GM20000 (cell line): ENCODE results near the gene ABCD3.
"Not testable (repeated sequence)": the region's sequence is repeated elsewhere in the genome, so short reads cannot be mapped to it uniquely, and the experiment has no call there.

Source experiments
- DNase-seq: peaks from one replicate; pipeline ENCODE4 v3.0.0; 2012; ENCODE audit warnings: low spot score
- CTCF ChIP-seq: IDR thresholded peaks from 2 replicates; pipeline ENCODE4 v1.5.1; 2012; ENCODE audit warnings: mild to moderate bottlenecking, control low read depth; ENCODE audit errors: extremely low read depth, missing control alignments

ABCD3 gene

DNA sequence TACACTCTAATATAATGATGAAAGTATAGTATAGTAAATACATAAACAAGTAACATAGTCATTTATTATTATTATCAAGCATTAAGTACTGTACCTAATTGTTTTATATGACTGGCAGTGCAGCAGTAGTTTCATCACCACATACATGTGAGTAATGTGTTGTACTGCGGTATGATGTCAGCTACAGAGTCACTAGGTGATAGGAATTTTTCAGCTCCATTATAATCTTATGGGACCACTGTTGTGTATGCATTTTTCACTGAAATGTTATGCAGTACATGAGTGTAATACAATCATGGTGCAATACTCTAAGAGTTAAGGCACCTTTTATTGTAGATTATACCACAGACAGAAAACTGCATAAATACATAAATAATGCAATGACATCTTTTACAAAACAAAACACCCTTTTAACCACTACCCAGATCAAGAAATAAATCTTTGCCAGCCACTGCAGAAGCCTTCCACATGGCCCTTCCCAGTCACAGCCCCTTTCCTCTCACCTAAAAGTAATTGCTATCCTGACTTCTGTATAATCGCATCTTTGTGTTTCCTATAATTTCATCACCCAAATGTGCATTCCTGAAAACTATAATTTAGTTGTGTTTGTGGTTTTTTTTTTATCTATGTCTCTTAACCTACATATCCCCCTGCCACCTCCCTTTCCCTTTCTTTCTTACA is 16.3 kb downstream of the ABCD3 start:
- DNase-seq, result no peak
- TF ChIP-seq CTCF, result no peak

DNA sequence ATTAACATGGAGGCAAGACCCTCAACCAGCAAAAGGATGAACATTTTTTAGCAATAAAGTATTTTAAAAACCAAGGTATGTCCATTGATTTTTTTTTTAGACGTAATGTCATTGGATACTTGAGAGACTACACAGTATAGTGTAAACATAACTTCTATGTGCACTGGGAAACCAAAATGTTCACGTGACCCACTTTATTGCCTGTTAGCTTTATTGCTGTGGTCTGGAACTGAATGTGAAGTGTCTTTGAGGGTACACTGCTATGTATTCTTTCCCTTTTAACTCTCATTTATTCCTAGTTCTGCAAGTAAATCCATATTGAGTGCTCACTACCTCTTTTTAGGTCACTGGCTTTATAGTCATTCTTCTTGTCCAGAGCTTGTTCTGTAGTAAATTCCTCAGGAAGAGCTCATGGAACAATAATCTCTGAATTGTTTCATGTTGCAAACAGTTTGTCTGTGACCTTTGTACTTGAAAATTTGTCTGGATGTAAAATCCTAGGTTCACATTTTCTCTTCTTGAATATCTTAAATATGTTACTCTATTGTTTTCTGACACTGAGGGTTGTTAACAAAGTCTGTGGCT is 20.6 kb downstream of the ABCD3 start:
- TF ChIP-seq CTCF, result no peak
- no peak for DNase-seq

DNA sequence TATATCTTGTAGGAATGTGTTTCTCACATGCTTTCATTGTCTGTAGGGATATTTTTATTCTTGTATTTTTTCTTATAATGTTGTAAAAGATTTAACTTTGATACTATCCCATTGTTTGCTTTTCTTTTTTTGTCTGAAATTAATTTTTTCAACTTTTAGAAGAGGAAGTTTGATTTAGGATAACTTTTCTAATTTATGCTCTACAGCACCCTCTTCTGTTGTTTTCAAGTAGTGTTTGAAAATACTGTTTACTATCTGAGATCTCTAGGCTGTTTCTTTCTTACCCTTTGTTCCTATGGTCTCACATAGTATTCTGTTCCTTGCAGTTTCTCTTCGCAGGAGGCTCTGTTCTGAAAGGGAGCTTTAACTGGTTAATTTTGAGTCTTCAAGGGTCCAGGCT is 21.9 kb downstream of the ABCD3 start:
- DNase-seq, result no peak

GRCh38 chr1:94443067-94443466 is 24.9 kb downstream of the ABCD3 start:
- DNase-seq, result not testable (repeated sequence)

More for the DNA sequence above, 21.9 kb downstream of the ABCD3 start:
- no peak for TF ChIP-seq CTCF

DNA sequence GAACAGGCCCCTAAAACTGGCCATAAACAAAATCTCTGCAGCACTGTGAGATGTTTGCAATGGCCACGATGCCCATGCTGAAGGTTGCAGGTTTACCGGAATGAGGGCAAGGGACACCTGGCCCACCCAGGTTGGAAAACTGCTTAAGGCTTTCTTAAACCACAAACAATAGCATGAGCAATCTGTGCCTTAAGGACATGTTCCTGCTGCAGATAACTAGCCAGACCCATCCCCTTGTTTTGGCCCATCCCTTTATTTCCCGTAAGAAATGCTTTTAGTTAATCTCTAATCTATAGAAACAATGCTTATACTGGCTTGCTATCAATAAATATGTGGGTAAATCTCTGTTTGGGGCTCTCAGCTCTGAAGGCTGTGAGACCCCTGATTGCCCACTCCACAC is 26.6 kb downstream of the ABCD3 start:
- DNase-seq, result not testable (repeated sequence)

GRCh38 chr1:94445733-94446132 is 27.5 kb downstream of the ABCD3 start:
- DNase-seq, result not testable (repeated sequence)

DNA sequence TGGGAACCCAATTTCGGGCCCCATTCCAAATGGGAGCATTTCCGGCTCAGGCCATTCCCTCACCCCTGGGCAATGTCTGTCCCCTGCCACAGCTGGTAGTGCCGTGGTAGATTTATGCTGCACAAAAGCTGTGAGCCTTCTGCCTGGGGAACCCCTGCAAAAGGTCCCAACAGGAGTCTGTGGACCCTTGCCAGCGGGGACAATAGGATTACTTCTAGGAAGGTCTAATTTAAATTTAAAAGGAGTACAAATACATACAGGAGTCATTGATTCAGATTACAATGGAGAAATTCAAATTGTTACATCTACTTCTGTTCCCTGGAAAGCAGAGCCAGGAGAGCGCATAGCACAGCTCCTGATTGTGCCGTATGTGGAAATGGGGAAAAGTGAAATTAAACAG is 28.0 kb downstream of the ABCD3 start:
- not testable (repeated sequence) for DNase-seq

DNA sequence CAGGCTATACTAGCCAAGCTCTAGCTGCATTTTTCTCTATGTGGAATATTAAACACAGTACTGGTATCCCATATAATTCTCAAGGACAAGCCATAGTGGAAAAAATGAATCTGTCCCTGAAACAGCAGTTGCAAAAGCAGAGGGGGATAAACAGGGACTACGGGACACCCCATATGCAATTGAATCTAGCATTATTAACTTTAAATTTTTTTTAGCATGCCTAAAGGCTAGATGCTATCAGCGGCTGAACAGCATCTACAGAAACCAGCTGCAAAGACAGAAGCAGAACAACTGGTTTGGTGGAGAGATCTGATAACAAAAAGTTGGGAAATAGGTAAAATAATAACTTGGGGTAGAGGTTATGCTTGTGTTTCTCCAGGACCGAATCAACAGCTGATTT is 30.6 kb downstream of the ABCD3 start:
- DNase-seq, result not testable (repeated sequence)

- no peak for DNase-seq
- no peak for TF ChIP-seq CTCF
Measured at GRCh38 chr1:94456736-94457135, 38.5 kb downstream of the ABCD3 start.

GRCh38 chr1:94462606-94463005 is 44.4 kb downstream of the ABCD3 start:
- DNase-seq, result no peak
- no peak for TF ChIP-seq CTCF
